HEK293T (cell line): ENCODE data around the gene OLA1.

Source experiments
- CTCF ChIA-PET: fragments of 350-600 bp; formaldehyde crosslinking; extraction: SDS; loops from one replicate; lab custom pipeline; 2021; ENCODE audit warnings: antibody characterized with exemption, inconsistent platforms; lab: Yijun Ruan, JAX
- POLR2A ChIA-PET: fragments of 350-600 bp; formaldehyde crosslinking; extraction: SDS; loops from one replicate; lab custom pipeline; 2020; ENCODE audit warnings: antibody characterized with exemption, inconsistent platforms; lab: Yijun Ruan, JAX
- DNase-seq: peaks from one replicate; pipeline ENCODE4 v3.0.0; 2012; ENCODE audit warnings: mixed read lengths; ENCODE audit errors: extremely low spot score
- ARNT ChIP-seq: fragments of 450-650 bp; IDR thresholded peaks from 2 replicates; pipeline ENCODE4 v1.6.1; 2017; ENCODE audit warnings: mild to moderate bottlenecking
- BHLHE40 ChIP-seq: fragments of 450-650 bp; IDR thresholded peaks from 2 replicates; pipeline ENCODE4 v1.6.1; 2016; ENCODE audit warnings: mild to moderate bottlenecking, moderate library complexity, borderline replicate concordance
- CTBP1 ChIP-seq: fragments of 450-650 bp; IDR thresholded peaks from 2 replicates; pipeline ENCODE4 v1.6.1; 2016; ENCODE audit warnings: borderline replicate concordance
- ELF4 ChIP-seq: fragments of 450-650 bp; IDR thresholded peaks from 2 replicates; pipeline ENCODE4 v1.6.1; 2017; ENCODE audit warnings: antibody characterized with exemption
- FOXA1 ChIP-seq: fragments of 450-650 bp; IDR thresholded peaks from 2 replicates; pipeline ENCODE4 v1.6.1; 2016; ENCODE audit warnings: mild to moderate bottlenecking
- FOXK2 ChIP-seq: fragments of 450-650 bp; IDR thresholded peaks from 2 replicates; pipeline ENCODE4 v1.6.1; 2016; ENCODE audit warnings: mild to moderate bottlenecking
- FOXM1 ChIP-seq: fragments of 450-650 bp; IDR thresholded peaks from 2 replicates; pipeline ENCODE4 v1.6.1; 2017; ENCODE audit warnings: mild to moderate bottlenecking, borderline replicate concordance
- HDGF ChIP-seq: fragments of 450-650 bp; IDR thresholded peaks from 2 replicates; pipeline ENCODE4 v1.6.1; 2017; ENCODE audit warnings: antibody characterized with exemption, borderline replicate concordance
- L3MBTL2 ChIP-seq: fragments of 450-650 bp; conservative IDR thresholded peaks from 2 replicates; pipeline ENCODE4 v1.6.1; 2016; ENCODE audit warnings: mild to moderate bottlenecking
- LEF1 ChIP-seq: fragments of 450-650 bp; IDR thresholded peaks from 2 replicates; pipeline ENCODE4 v1.6.1; 2017; ENCODE audit warnings: mild to moderate bottlenecking, borderline replicate concordance
- NFRKB ChIP-seq: fragments of 450-650 bp; IDR thresholded peaks from 2 replicates; pipeline ENCODE4 v1.6.1; 2016; ENCODE audit warnings: mild to moderate bottlenecking, moderate library complexity
- SP1 ChIP-seq: fragments of 450-650 bp; IDR thresholded peaks from 2 replicates; pipeline ENCODE4 v1.6.1; 2017
- SUZ12 ChIP-seq: fragments of 450-650 bp; IDR thresholded peaks from 2 replicates; pipeline ENCODE4 v1.6.1; 2016; ENCODE audit warnings: mild to moderate bottlenecking
- TARDBP ChIP-seq: fragments of 450-650 bp; IDR thresholded peaks from 2 replicates; pipeline ENCODE4 v1.6.1; 2016
- ZNF384 ChIP-seq: fragments of 450-650 bp; IDR thresholded peaks from 2 replicates; pipeline ENCODE4 v1.6.1; 2016
- TF ChIP-seq, protein P1 (sequence below): fragments of 450-650 bp; IDR thresholded peaks from 2 replicates; pipeline ENCODE4 v1.6.1; 2016

The OLA1 gene

DNA sequence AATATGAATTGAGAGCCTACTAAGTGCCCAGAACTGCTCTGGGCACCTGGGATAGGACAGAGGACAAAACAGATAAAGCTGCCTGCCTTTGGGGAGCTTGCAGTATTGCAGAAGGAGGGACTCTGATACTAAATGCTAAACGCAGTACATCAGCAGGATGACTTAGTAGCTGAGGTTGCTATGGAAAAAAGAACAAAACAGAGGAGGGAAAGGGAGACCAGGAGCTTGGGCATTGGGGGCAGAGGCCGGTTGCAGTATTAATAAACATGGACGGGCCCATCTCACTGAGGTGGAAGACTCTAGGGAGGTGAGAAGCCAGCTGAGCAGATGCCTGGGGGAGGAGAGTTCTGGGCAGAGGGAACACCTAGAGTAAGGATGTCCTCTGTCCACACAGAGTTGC is 217.1 kb downstream of the OLA1 start:
- POLR2A ChIA-PET = no interaction called here
- no peak for DNase-seq
- TF ChIP-seq LEF1 = no peak
- no peak for TF ChIP-seq ZNF384
- TF ChIP-seq ELF4 = no peak
- TF ChIP-seq SUZ12 = no peak
- TF ChIP-seq TARDBP = no peak
- no peak for TF ChIP-seq CTBP1
- no peak for TF ChIP-seq HDGF
- TF ChIP-seq FOXK2 = no peak
- no peak for TF ChIP-seq SP1
- TF ChIP-seq FOXM1 = no peak
- TF ChIP-seq, protein P1, sequence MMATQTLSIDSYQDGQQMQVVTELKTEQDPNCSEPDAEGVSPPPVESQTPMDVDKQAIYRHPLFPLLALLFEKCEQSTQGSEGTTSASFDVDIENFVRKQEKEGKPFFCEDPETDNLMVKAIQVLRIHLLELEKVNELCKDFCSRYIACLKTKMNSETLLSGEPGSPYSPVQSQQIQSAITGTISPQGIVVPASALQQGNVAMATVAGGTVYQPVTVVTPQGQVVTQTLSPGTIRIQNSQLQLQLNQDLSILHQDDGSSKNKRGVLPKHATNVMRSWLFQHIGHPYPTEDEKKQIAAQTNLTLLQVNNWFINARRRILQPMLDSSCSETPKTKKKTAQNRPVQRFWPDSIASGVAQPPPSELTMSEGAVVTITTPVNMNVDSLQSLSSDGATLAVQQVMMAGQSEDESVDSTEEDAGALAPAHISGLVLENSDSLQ = no peak
- CTCF ChIA-PET = no interaction called here

DNA sequence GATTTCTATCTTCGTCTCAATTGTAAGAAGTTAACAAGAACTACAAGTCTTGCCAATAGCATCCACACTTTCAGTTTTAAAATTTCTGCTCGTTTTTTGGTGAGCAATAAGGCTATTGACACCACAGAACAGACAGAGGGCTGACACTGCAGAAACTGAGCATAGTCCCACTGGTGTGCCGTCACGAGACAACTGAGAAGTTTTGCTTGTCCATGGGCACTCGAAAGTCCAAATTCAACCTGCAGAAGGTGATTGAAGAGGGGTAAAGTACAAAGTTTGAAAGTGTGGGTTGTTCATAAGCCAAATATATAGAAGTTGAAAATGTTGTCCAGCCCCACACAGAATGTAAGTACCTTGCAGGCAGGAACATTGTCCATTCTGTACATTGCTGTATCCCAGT is 219.4 kb downstream of the OLA1 start:
- DNase-seq = no peak
- POLR2A ChIA-PET = no interaction called here
- no peak for TF ChIP-seq NFRKB
- TF ChIP-seq FOXA1 = no peak
- TF ChIP-seq HDGF = no peak
- TF ChIP-seq, protein P1 = no peak
- TF ChIP-seq BHLHE40 = no peak
- no peak for TF ChIP-seq FOXM1
- no peak for TF ChIP-seq FOXK2
- TF ChIP-seq SP1 = no peak
- no peak for TF ChIP-seq LEF1
- no peak for TF ChIP-seq ARNT
- TF ChIP-seq ZNF384 = no peak
- TF ChIP-seq TARDBP = no peak
- TF ChIP-seq CTBP1 = no peak
- no peak for TF ChIP-seq SUZ12
- CTCF ChIA-PET = no interaction called here

DNA sequence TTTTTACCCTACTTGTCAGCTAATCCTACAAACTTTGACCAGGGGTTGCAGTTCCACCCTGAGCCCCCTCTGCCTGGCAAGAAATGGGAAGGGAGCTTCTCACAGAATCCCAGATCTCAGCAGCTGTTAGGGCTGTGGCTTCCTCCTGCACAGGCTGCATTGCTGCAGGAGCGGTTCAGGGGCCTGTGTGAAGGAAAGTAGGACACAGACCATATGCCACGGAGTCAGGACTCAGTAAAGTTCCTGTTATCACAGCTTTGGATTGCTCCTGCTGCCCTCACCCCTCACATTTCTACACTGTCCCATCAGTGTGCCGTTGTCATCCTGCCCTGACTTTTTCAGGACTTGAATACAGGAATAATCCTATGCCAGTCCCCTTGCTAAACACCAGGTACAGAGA is 220.4 kb downstream of the OLA1 start:
- POLR2A ChIA-PET = no interaction called here
- TF ChIP-seq CTBP1 = no peak
- no peak for TF ChIP-seq LEF1
- TF ChIP-seq HDGF = no peak
- TF ChIP-seq, protein P1 = no peak
- TF ChIP-seq FOXK2 = no peak
- no peak for TF ChIP-seq SUZ12
- no peak for DNase-seq
- CTCF ChIA-PET = interaction anchor here (0.6 kb wide), 1 partner anchor 10 kb away, joined by 4 read pairs; no protein-coding TSS in a partner anchor

DNA sequence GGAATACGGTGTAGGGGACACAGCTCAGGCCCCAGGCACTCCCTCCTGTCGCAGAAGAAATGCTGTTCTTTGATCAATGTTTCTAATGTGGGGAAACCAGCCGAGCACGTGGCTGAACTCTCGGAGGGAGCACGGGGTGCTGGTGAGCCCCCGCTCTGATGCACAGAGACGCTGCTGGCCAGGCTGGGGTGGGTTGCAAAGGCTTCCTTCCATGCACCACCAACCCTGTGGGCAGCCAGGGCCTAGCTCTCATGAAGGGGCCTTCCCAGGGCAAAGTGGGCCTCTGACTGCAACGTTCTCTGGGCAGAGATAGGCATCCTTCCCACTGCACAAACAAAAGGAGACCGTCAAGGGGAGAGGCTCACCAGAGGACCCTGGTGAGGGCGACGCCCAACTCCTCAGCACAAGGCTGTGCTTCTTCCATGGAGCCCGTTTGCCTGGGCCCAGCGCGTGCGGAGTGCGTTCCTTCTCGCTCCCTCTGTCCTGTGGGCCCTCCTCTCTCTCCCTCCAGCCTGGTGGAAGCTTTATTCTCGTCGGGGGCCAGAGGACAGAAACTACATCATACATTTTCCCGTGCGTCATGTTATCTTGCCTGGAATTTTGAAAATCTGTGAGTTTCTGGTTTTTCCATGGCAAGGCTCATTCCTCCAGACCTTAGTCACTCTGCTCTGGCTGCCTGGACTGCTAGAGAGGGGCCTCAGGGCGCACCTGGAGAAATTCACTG is 222.0 kb downstream of the OLA1 start:
- no peak for DNase-seq
- TF ChIP-seq ZNF384 (no peak), BHLHE40 (no peak), FOXA1 (no peak), TARDBP (no peak), NFRKB (no peak), HDGF (no peak), FOXM1 (no peak), FOXK2 (no peak), L3MBTL2 (no peak), ARNT (no peak), CTBP1 (no peak), SP1 (no peak), LEF1 (no peak), ELF4 (no peak), SUZ12 (no peak)
- TF ChIP-seq, protein P1 = no peak
- ChIA-PET CTCF (no interaction called here), POLR2A (no interaction called here)

DNA sequence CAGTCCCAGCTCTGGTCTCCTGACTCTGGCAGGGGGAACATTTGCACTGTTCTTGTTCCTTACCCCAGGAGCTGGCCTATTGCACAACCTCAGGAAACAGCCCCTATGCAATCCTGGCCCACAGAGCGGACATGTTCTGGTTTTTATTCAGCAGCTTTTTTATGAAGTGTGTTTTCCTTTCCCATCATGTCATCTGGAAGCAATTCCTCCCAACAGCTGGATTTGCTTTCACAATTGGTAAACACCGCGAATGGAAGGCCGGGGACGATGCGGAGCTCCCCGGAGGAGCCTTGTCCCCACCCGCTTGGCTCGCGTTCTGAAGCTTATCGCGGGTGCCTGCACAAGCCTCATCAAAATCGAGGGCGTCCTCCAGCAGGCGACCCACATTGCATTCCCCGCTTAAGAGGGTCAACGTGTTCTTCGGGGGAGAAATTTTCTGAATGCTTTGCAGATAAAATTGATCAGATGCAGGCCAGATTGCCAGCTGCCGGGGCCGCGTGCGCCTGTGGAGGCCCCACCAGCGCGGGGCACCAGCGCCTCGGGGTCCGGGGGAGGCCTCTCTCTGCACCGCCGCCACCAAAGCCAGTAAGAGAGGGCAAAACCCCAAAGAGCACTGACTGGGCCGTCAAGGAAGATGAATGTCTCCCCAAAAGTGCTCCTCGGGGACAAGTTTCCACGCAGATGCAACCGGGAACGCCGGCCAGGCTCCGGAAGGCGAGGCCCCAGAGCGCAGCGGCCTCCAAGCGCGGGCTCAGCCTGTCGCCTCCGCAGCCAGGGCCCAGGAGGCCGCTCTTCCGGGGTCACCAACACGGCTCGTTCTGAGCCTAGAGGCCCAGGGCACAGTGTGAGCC is 222.8 kb downstream of the OLA1 start:
- TF ChIP-seq L3MBTL2 (no peak), ARNT (no peak), FOXK2 (no peak), BHLHE40 (no peak), LEF1 (no peak), HDGF (no peak), TARDBP (no peak), CTBP1 (no peak), FOXM1 (no peak), SUZ12 (no peak), FOXA1 (no peak), ZNF384 (no peak), NFRKB (no peak), ELF4 (no peak), SP1 (no peak)
- TF ChIP-seq, protein P1 = no peak
- POLR2A ChIA-PET = no interaction called here
- no peak for DNase-seq
- CTCF ChIA-PET = interaction anchor here (0.9 kb wide), 1 partner anchor 10 kb away, joined by 5 read pairs; no protein-coding TSS in a partner anchor
